VCaP (cell line): ENCODE measurements around the gene RNF111.

Experiments
- H3K27ac ChIP-seq: fragments of 450-650 bp; 2 replicates; pipeline ENCODE4 v1.5.1; 2017
- TF ChIP-seq, protein P1 (sequence below): fragments of 450-650 bp; conservative IDR thresholded peaks from 2 replicates; pipeline ENCODE4 v1.5.1; 2017; ENCODE audit warnings: mild to moderate bottlenecking, moderate library complexity

The RNF111 gene

DNA sequence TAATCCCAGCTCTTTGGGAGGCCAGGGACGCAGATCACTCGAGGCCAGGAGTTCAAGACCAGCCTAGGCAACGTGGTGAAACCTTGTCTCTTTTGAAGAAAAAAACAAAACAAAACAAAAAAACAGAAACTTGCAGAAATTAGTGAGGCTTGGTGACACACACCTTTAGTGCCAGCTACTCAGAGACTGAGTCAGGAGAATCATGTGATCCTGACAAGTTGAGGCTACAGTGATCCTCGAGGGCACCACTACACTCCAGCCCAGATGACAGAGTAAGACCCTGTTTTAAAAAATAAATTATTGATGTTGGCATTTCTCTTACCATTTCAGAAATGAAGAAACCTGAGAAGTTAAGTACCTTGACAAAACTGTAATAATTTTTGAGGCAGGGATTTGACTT is 72.9 kb downstream of the RNF111 start:
- H3K27ac ChIP-seq: no peak overlapping the region
- TF ChIP-seq, protein P1, sequence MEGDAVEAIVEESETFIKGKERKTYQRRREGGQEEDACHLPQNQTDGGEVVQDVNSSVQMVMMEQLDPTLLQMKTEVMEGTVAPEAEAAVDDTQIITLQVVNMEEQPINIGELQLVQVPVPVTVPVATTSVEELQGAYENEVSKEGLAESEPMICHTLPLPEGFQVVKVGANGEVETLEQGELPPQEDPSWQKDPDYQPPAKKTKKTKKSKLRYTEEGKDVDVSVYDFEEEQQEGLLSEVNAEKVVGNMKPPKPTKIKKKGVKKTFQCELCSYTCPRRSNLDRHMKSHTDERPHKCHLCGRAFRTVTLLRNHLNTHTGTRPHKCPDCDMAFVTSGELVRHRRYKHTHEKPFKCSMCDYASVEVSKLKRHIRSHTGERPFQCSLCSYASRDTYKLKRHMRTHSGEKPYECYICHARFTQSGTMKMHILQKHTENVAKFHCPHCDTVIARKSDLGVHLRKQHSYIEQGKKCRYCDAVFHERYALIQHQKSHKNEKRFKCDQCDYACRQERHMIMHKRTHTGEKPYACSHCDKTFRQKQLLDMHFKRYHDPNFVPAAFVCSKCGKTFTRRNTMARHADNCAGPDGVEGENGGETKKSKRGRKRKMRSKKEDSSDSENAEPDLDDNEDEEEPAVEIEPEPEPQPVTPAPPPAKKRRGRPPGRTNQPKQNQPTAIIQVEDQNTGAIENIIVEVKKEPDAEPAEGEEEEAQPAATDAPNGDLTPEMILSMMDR: no peak

DNA sequence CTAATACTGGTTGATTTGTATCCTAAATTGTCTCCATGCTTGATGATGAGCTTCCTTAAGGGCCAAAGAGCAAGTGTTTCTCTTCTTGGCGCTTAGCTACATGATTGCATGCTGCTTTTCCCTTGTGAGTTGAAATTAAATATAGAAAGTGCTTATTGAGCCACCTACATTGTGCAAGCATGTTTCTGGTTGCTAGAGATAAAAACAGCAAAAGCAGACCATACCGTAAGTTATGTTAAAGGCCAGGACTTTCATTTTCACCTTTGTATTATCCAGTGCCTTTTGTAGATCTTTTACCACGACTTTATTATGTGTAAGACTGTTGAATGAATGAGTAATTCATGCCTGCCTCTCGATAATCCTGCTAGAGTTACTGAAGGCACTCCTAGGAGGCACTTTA is 75.6 kb downstream of the RNF111 start:
- TF ChIP-seq, protein P1: no peak
- no peak overlapping the region for H3K27ac ChIP-seq

DNA sequence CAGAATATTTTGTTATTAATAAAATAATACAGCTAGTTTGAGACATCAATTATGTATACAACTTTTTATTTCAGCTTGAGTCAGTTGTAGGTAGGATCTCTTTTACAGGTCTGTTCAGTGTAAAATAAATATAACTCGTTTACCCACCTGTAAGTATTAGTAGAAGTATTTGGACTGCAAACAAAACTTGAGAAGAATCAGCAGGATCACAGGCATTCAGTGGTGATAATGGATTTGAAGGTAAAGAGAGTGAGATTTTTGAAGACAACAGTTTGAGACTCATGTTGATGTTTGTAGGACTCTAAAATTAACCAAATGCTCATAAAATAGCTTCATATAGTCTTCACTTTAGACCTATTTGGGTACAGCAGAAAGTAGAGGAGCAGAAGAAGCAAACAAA is 82.0 kb downstream of the RNF111 start:
- TF ChIP-seq, protein P1: no peak
- no peak overlapping the region; the same call in 1 of the 2 replicates for H3K27ac ChIP-seq

DNA sequence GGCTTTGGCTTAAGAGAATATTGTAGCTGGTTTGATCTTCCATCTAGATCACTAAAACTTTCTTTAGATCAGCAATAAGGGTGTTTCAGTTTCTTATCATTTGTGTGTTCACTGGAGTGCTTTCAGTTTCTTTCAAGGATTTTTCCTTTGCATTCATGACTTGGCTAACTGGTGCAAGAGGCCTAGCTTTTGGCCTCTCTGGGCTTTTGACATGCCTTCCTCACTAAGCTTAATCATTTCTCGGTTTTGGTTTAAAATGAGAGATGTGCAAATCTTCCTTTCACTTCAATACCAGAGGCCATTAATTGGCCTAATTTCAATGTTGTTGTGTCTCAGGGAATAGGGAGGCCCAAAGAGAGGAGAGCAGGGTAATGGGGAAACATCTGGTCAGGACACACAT is 87.1 kb downstream of the RNF111 start:
- TF ChIP-seq, protein P1: no peak
- H3K27ac ChIP-seq: no peak overlapping the region

DNA sequence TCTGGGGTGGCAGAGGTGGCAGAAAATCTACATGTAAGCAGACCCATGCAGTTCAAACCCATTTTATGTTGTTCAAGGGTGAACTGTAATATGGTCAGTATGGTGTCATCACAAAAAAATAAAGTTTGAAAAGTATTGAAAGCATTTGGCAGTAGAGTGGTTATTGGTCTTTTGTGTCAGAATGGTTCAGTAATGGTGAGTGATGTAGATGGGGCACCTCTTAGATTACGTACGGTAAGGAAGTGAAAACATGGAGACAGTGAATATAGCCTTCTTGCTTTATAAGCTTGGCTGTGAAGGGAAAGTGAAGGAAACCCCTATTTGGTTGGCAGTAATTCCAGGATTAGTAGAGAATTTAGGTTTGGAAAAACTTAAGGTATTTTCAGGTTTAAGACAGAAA is 100.3 kb downstream of the RNF111 start:
- no peak overlapping the region for H3K27ac ChIP-seq
- TF ChIP-seq, protein P1: no peak

DNA sequence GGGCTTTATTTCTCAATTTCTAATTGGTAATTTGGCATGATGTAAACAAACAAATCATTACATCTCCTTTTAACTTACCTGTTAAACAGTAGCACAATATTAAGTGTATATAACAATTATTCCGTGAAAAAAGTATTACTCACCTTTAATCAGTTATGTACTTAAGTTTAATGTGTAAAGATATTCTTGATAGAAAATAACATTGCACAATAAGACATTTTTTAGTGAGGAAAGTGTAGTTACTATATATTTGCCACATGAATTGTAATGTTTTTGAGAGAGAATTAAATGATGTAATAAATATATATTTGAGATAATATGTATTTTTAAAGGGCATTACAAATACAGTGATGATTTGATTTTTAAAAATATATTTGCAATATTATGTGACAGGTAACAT is 106.6 kb downstream of the RNF111 start:
- TF ChIP-seq, protein P1: no peak
- no peak overlapping the region for H3K27ac ChIP-seq

DNA sequence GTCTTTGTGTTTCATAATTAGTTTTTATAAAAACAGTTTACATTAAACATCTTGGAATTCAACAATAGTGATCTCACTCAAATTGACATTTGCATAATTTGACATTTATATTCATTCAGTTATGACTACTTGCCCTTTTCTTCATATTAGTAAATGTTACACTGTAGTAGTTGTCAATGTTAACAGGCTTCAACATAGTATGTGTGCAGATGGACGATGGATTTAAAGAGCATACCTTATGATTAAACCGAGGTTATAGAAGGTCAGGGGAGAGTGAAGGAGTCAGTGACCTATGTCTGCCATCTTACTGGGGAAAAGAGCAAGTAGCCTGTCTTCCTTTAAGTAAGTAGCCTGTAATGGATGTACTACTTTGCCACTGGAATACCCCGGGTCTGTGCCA is 109.0 kb downstream of the RNF111 start:
- TF ChIP-seq, protein P1: no peak
- H3K27ac ChIP-seq: no peak overlapping the region
